Putamen (tissue), 1 donor: ENCODE measurements around the gene GCM1.

Source experiments
- DNase-seq: peaks from one replicate; pipeline ENCODE4 v3.0.0-alpha.2; 2016; ENCODE audit warnings: low spot score

Gene GCM1

GRCh38 chr6:53151676-53152075 lies 3.0 kb upstream of the GCM1 start:
- no peak for DNase-seq

GRCh38 chr6:53144802-53145201 lies 3.8 kb downstream of the GCM1 start:
- DNase-seq = no peak

- no peak for DNase-seq
Observed at GRCh38 chr6:53143710-53144109, 4.9 kb downstream of the GCM1 start.

DNA sequence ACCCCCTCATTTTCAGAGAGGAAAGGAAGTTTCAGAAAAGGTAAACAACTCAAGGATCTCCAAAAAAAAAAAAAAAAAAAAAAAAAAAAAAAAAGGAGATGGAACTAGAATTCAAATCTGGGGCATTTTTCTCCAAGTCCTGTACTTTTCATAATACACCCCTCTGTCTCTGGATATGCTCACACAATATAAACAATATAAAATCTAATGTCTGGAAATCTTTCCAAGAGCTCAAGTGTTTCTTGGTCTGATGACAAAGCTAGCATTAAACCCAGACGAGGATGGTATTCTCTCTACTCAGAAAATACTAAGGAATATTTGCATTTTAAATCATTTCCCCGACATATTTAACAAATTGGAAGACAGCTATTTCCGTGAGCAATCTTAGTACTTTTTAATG lies 5.8 kb downstream of the GCM1 start:
- DNase-seq = no peak

DNA sequence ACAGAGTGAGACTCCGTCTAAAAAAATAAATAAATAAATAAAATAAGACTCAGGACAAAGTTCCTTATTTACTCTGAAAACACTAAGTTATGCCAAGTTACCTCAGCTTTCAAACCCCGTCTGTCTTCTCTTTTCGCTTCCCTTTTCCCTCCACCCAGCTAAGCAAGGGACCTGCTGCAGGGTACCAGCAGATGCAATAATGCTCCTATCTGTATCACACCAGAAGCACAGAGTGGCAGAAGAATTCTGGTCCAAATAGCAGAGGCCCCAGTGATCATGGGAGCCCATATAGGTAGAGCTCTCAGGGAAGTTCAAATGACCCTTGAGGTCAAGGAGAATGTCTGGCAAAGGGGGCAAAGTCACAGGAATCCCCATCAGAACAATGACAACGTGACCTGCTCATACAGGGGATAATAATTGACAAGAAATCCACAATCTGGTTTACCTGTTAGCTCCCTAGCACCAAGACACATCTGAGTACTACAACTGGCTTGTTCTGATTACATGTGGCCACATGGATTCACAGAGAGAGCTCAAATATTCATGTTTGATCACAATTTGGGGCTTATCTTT lies 8.7 kb downstream of the GCM1 start:
- no peak for DNase-seq

DNA sequence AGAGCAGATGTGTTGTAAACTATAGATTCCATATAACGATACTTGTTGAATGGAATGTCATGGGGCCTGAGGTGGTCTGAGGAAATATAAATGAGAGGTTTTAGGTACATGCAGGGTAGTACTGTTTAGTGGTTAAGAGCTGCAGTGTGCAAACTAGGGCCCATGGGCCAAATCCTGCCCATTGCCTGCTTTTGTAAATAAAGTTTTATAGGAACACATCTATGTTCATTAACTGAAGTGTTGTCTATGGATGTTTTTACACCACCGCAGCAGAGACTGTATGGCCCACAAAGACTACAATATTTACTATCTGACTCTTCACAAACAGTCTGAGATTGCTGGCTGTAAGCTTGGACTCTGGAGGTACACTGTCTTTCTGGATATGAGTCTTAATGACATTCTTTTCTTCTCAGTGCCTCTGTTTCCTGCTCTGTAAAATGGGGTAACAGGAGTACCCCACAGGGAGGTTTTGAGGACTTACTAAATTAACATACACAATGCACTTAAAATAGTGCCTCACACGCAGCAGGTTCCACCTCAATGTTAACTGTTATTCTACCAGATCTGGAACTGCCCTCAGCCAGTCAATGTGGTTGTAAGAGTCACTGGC lies 12.5 kb downstream of the GCM1 start:
- DNase-seq = no peak

DNA sequence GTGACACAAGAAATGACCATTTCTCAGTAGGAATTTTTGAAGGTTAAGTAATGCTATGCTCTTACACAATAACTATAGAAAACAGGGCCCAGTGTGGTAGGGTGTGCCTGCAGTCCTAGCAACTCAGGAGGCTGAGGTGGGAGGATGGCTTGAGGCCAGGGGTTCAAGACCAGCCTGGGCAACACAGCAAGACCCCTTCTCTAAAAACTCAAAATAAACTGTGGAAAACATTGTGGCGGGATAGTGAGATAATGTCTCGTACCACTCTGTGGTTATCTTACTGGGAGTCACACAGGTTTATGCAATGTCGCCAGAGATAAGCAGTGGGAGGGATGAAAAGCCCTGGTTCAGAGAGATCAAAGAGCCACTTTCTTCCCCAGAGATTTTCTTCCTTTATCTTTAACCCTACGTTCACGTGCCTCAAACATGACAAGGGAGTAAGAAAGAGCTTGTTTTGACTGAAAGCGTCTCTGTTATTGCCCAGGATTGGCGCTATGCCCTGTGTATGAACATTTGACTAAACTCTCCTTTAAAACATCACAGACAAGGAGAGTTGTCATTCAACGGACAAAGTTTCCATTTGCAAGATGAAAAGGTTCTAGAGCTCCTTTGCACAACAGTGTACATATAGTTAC lies 13.9 kb downstream of the GCM1 start:
- no peak for DNase-seq

DNA sequence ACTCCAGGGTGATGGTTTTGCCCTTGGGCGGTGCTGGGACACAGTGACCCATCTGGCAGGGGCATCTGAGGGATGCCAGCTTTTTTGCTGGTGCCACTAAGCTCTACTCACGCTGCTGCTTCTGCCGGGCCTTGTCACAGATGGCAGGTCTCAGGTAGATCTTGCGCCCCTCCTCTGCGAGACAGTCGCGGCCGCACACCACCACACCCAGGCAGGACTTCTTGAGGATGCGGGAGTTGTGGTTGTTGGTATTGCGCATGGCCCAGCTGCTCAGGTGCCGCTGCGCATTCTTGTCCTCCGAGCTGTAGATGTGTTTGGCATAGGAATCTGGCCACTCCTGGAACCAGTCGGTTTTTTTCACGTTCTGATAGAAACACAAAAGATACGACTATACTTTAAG lies 14.7 kb downstream of the GCM1 start:
- no peak for DNase-seq

DNA sequence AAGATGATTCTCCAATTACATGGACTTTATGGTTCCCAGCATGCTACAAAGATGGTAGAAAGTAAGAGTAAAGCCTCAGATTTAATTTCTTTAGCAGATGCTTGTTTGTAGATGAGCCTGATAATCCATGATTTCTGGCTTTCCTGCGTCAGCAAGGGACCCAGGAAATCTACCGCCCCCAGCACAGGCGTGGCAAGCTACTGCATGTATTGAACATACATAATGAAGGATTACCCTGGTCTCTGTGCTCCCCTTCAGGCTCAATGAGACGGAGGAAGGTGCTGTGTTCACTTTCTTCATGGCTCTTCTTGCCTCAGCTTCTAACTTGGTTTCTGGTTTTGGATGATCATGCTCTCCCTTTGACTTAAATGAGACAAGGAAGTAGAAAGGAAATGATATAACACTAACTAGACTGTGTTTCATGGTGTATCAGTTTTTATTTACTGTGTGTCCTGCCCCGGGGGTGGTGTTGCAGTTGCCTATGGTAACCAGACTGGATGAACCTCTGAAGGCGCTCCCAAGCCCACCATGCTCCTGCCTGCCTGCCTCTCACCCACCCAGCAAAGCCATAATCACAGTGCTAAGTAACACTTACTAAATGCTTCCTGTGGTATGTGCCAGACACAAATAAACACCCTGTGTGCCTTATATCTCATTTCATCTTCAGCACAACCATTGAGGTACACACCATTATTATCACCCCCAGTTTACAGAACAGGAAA lies 17.9 kb downstream of the GCM1 start:
- DNase-seq = no peak

DNA sequence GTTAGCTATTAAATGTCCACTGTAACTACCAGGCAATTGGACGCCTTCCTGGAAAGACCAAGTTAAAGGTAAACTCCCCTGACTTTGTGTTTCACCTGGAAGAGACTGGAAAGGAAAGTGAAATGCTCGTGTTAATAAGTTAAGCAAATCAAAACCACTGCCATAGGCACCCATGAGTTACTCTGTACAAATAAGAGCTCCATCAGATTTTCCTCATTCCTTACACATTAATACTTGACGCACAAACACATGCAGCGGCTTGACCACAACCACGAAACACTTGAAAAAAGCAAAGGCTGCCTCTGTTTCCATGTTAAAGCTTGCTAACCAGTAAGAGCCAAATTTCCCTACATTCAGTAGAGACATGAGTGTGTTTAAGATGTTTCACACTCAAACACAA lies 19.8 kb downstream of the GCM1 start:
- DNase-seq = no peak

- DNase-seq = no peak
Observed at GRCh38 chr6:53125276-53125675, 23.4 kb downstream of the GCM1 start.

GRCh38 chr6:53124131-53124800 lies 24.4 kb downstream of the GCM1 start:
- no peak for DNase-seq

- DNase-seq = no peak
Observed at GRCh38 chr6:53119772-53120409, 28.8 kb downstream of the GCM1 start.

GRCh38 chr6:53119349-53119748 lies 29.3 kb downstream of the GCM1 start:
- no peak for DNase-seq

GRCh38 chr6:53115741-53116140 lies 32.9 kb downstream of the GCM1 start:
- DNase-seq = no peak

GRCh38 chr6:53115113-53115512 lies 33.5 kb downstream of the GCM1 start:
- DNase-seq = no peak

- DNase-seq = no peak
Observed at GRCh38 chr6:53113742-53114141, 34.9 kb downstream of the GCM1 start.

GRCh38 chr6:53112871-53113270 lies 35.8 kb downstream of the GCM1 start:
- no peak for DNase-seq

DNA sequence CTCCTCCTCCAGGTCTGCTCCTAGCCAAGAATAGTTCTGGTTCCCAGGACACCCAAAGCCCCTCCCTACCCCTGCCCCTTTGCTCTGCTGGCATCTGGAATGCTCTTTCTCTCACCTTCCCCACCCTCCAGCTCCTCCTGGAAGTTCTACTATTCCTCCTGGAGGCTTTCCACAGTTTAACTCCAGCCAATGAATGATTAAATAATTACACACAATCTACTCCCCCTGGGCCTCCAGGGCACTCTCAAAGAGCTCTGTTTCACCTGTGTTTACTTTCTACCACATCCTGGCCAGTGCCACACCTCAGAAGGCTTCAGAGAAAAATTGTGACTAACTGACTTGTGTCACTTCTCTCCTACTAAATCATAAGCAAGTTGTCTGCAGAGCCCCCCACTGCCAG lies 36.2 kb downstream of the GCM1 start:
- DNase-seq = no peak

GRCh38 chr6:53111865-53112264 lies 36.8 kb downstream of the GCM1 start:
- DNase-seq = no peak

DNA sequence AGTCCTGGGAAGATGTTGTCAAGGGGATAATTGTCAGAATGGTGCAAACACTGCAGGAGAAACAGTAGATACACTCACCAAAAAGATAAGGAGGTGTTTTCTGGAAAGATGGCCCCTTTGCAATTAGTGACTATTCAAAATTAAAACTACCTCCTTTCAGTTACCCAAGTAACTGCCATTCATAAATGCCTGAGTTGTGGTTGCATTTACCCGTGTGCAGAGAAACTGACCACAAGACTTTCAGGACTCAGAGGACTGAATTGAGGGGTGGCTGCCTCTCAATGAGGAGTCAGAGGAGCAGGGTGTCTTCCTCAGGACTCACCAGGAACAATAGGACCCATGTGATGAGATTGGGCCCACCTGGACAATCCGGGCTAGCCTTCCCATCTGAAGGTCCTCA lies 39.0 kb downstream of the GCM1 start:
- no peak for DNase-seq

- no peak for DNase-seq
Observed at GRCh38 chr6:53107091-53107490, 41.5 kb downstream of the GCM1 start.
